Coronary artery (tissue), 2 donors: ENCODE results near the gene LDLRAD4.
"Not testable (repeated sequence)": the region's sequence is repeated elsewhere in the genome, so short reads cannot be mapped to it uniquely, and the experiment has no call there.

Experiments used
- DNase-seq: peaks from one replicate; pipeline ENCODE4 v3.0.0-alpha.2; 2017; ENCODE audit warnings: low spot score
- H3K27ac ChIP-seq, 2 donors: fragments of 200-600 bp; sonication (generic); one replicate each; pipeline ENCODE4 v1.5.1; 2016 to 2019
- H3K4me3 ChIP-seq: fragments of 200-600 bp; sonication (generic); 2 replicates; pipeline ENCODE4 v1.5.1; 2016; ENCODE audit warnings: mild to moderate bottlenecking, moderate library complexity
- TF ChIP-seq, protein P1 (sequence below): fragments of 200-600 bp; sonication (generic); IDR thresholded peaks from one replicate; pipeline ENCODE4 v1.5.1; 2019; ENCODE audit warnings: antibody characterized with exemption

The LDLRAD4 gene

DNA sequence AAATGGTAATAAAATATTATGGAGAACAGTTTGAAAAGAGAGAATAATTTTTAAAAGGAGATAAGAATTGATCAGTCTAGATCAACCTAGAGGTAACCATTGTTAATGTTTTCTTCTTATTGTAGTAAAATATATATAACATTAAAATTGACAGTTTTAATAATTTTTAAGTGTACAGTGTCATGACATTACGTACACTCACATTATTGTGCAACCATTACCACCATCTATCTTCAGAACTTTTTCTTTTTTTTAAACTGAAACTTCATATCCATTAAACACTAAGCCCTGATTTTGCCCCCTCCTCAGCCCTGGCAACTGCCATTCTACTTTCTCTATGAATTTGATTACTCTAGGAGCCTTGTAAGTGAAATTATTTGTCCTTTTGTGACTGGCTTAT lies 121.1 kb downstream of the LDLRAD4 start:
- TF ChIP-seq, protein P1, sequence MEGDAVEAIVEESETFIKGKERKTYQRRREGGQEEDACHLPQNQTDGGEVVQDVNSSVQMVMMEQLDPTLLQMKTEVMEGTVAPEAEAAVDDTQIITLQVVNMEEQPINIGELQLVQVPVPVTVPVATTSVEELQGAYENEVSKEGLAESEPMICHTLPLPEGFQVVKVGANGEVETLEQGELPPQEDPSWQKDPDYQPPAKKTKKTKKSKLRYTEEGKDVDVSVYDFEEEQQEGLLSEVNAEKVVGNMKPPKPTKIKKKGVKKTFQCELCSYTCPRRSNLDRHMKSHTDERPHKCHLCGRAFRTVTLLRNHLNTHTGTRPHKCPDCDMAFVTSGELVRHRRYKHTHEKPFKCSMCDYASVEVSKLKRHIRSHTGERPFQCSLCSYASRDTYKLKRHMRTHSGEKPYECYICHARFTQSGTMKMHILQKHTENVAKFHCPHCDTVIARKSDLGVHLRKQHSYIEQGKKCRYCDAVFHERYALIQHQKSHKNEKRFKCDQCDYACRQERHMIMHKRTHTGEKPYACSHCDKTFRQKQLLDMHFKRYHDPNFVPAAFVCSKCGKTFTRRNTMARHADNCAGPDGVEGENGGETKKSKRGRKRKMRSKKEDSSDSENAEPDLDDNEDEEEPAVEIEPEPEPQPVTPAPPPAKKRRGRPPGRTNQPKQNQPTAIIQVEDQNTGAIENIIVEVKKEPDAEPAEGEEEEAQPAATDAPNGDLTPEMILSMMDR: no peak
- Histone ChIP-seq H3K4me3 (no peak overlapping the region), H3K27ac (no peak overlapping the region)
- DNase-seq: no peak

DNA sequence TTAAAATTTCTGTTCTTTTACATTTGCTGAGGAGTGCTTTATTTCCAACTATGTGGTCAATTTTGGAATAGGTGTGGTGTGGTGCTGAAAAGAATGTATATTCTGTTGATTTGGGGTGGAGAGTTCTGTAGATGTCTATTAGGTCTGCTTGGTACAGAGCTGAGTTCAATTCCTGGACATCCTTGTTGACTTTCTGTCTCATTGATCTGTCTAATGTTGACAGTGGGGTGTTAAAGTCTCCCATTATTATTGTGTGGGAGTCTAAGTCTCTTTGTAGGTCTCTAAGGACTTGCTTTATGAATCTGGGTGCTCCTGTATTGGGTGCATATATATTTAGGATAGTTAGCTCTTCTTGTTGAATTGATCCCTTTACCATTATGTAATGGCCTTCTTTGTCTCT lies 127.9 kb downstream of the LDLRAD4 start:
- DNase-seq, H3K4me3 ChIP-seq, H3K27ac ChIP-seq: not testable (repeated sequence)

DNA sequence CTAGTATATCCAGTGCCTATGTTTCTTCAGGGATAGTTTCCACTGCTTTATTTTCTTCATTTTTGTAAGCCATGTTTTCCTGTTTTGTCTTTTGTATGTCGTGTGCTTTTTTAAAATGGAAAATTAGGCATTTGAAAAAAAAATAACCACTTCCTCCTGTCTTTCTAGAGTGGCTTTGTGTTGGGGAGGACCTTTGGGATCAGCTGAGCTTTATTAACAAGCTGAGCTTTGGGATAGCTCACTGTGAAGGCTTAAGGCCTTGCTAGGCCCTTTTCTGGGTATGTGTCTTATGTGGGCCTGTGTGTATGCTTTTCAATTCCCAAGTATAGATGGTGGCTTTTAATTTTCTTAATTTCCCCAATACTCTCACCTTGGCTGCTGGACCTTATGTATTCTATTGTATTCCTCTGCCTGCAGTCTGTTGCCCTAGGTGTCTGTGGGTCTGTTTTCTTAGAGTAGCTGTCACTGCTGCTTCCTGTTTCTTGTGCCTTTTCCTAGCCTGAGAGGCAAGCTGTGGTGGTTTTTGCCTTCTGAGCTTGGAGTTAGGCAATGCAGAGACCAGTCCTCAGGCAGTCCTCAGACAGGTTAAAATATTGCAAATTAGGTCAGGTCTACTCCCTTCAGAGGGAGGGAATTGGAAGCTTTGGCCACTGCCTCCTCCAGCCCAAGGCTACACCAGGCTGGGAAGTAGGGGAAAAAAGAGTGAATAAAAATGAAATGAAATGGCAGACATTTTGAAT lies 134.7 kb downstream of the LDLRAD4 start:
- TF ChIP-seq, protein P1: no peak
- DNase-seq: no peak
- H3K27ac ChIP-seq: no peak overlapping the region
- no peak overlapping the region for H3K4me3 ChIP-seq

DNA sequence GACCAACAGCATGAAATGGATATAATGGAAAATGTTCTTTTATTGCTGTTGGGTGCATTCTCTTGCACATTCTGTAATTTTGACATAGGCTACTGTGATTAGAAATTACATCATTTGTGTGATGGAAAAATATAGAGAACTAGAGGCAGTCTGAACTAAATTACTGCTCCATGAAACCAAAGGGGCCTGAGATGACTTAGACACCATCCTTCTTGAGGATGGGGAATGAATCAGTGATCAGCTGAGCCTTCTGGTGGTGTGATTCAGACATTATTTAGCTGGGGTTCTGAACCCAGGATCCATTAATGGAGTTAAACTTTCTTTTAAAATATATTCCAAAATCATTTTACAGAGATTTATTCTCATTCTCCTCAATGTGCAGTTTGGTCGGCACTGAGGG lies 135.8 kb downstream of the LDLRAD4 start:
- H3K27ac ChIP-seq: no peak overlapping the region
- DNase-seq: no peak
- TF ChIP-seq, protein P1: no peak
- no peak overlapping the region for H3K4me3 ChIP-seq

DNA sequence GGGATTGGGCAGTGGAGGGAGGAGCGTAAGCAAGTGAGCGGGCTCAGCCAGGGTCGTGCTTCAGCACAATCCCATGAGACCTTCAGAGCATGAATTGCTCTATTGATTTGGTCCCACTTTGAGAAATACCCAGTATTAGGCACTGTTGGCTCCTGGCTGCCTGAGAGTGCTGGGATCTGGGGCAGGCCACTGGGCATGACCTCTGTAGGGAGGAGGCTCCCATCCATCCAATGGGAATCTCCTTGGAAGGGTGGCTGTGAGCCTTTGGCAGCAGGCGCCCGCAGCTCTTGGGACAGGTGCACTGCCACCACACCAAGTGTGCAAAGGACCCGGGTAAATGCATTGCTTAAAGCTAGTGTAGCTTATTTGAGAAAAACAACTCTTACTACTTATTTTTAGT lies 137.5 kb downstream of the LDLRAD4 start:
- TF ChIP-seq, protein P1: no peak
- no peak for DNase-seq
- no peak overlapping the region for H3K4me3 ChIP-seq
- H3K27ac ChIP-seq: no peak overlapping the region

DNA sequence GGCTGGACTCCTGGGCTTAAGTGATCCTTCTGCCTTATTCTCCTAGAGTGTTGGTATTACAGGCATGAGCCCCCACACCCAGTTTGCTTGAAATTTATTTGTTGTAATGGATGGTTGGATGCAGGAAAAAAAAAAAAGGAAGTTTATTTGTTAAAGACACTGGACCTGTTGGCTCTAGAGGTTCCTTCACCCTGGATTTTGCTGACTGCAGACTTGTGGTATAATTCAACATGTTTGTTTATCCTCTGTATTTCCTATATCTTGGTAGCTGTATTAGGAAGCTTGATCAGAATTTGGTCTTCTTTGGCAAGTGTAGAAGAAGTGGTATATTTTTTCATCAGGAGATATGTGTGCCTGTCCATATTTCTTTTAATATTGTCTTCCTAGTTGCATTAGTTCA lies 138.7 kb downstream of the LDLRAD4 start:
- DNase-seq: no peak
- no peak overlapping the region for H3K27ac ChIP-seq
- TF ChIP-seq, protein P1: no peak
- no peak overlapping the region for H3K4me3 ChIP-seq

DNA sequence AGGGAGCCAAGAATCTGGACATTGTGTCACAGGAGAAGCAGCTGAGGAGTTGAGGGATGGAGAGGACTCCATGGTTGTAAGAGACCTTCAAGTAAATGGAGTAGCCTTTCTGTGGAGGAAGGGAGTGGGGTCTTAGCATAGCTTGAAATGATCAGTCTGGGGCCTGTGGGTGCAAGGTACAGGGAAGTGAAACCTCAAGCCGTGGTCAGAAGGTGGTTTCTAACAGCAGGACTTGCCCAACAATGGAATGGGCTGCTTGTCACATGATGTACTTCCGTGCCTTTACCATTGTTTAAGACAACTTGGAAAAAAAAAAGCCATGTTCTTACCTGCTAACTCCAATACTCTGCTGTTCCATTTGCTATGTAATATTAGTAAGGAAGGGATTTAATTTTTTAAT lies 140.7 kb downstream of the LDLRAD4 start:
- no peak for DNase-seq
- no peak overlapping the region for H3K27ac ChIP-seq

More for the DNA sequence above, 140.7 kb downstream of the LDLRAD4 start:
- TF ChIP-seq, protein P1: no peak
- H3K4me3 ChIP-seq: no peak overlapping the region
